ENCODE results near the gene RHOXF2. TPM values are rescaled to one million over a fixed set of nuclear protein-coding genes. Genes with fewer than 3 reads are reported as not detected.
"Not testable (repeated sequence)": the region's sequence is repeated elsewhere in the genome, so short reads cannot be mapped to it uniquely, and the experiment has no call there.

Gene RHOXF2
- not detected for total RNA-seq
- long read RNA-seq, result 0 reads

- H3K4me1 ChIP-seq; H3K27me3 ChIP-seq (ENCODE audit: low read depth); intact Hi-C loops (cut with micrococcal nuclease); H3K4me3 ChIP-seq; DNase-seq; H3K27ac ChIP-seq (replicated peaks); H3K36me3 ChIP-seq; H3K9me3 ChIP-seq (replicated peaks): not testable (repeated sequence)
Measured at GRCh38 chrX:120158313-120158712, at the start of gene RHOXF2. RHOXF2 (plus strand) TSS chrX:120158613; CDS start chrX:120158751, 138 bp downstream.

- no peaks in the 10 kb centered on the region for H3K9me3 ChIP-seq (replicated peaks)
- intact Hi-C loops (cut with micrococcal nuclease), result no loop called here
- H3K4me1 ChIP-seq, result no peaks in the 10 kb centered on the region
- DNase-seq, result no peak
- no peaks in the 10 kb centered on the region for H3K27me3 ChIP-seq (ENCODE audit: low read depth)
- no peak overlapping the region for H3K4me3 ChIP-seq
- no peak overlapping the region for H3K27ac ChIP-seq (replicated peaks)
- no peaks in the 10 kb centered on the region for H3K36me3 ChIP-seq
- no peak for TF ChIP-seq CTCF (IDR thresholded peaks at IDR 0.05; ENCODE audit: borderline replicate concordance)
Measured at GRCh38 chrX:120109378-120109777, 49.0 kb upstream of the RHOXF2 start.

GRCh38 chrX:120111611-120112010, 46.8 kb upstream of the RHOXF2 start:
- no peak overlapping the region for H3K4me3 ChIP-seq
- no peaks in the 10 kb centered on the region for H3K9me3 ChIP-seq (replicated peaks)
- no peak for DNase-seq
- no peaks in the 10 kb centered on the region for H3K27me3 ChIP-seq (ENCODE audit: low read depth)
- no peaks in the 10 kb centered on the region for H3K36me3 ChIP-seq
- no peak overlapping the region for H3K27ac ChIP-seq (replicated peaks)
- intact Hi-C loops (cut with micrococcal nuclease), result no loop called here
- TF ChIP-seq CTCF (IDR thresholded peaks at IDR 0.05; ENCODE audit: borderline replicate concordance), result no peak
- H3K4me1 ChIP-seq, result no peaks in the 10 kb centered on the region

GRCh38 chrX:120115438-120115963, 42.9 kb upstream of the RHOXF2 start, which contains the start of gene RHOXF1:
RHOXF1 (minus strand) TSS chrX:120115913; CDS start chrX:120115862, 51 bp downstream.
- Histone ChIP-seq H3K9me3 (replicated peaks) (no peaks in the 10 kb centered on the region), H3K4me1 (no peaks in the 10 kb centered on the region), H3K27ac (replicated peaks) (no peak within 1 kb of the TSS), H3K27me3 (ENCODE audit: low read depth) (no peaks in the 10 kb centered on the region), H3K36me3 (no peaks in the 10 kb centered on the region), H3K4me3 (no peak within 1 kb of the TSS)
- no peak for TF ChIP-seq CTCF (IDR thresholded peaks at IDR 0.05; ENCODE audit: borderline replicate concordance)
- no peak for DNase-seq
- intact Hi-C loops (cut with micrococcal nuclease), result no loop called here

GRCh38 chrX:120120223-120120622, 38.2 kb upstream of the RHOXF2 start:
- no peak overlapping the region for H3K4me3 ChIP-seq
- intact Hi-C loops (cut with micrococcal nuclease), result no loop called here
- no peaks in the 10 kb centered on the region for H3K9me3 ChIP-seq (replicated peaks)
- no peaks in the 10 kb centered on the region for H3K27me3 ChIP-seq (ENCODE audit: low read depth)
- no peaks in the 10 kb centered on the region for H3K4me1 ChIP-seq
- no peak overlapping the region for H3K27ac ChIP-seq (replicated peaks)
- TF ChIP-seq CTCF (IDR thresholded peaks at IDR 0.05; ENCODE audit: borderline replicate concordance), result no peak
- H3K36me3 ChIP-seq, result no peaks in the 10 kb centered on the region
- no peak for DNase-seq

GRCh38 chrX:120125444-120125843, 33.0 kb upstream of the RHOXF2 start:
- no peak for TF ChIP-seq CTCF (IDR thresholded peaks at IDR 0.05; ENCODE audit: borderline replicate concordance)
- intact Hi-C loops (cut with micrococcal nuclease), result no loop called here
- DNase-seq, result peak; percentile 13
- no peaks in the 10 kb centered on the region for H3K9me3 ChIP-seq (replicated peaks)
- H3K4me3 ChIP-seq, result peak overlapping the region; percentile 38
- no peaks in the 10 kb centered on the region for H3K4me1 ChIP-seq
- peak overlapping the region; percentile 40 for H3K27ac ChIP-seq (replicated peaks)
- no peaks in the 10 kb centered on the region for H3K36me3 ChIP-seq
- H3K27me3 ChIP-seq (ENCODE audit: low read depth), result no peaks in the 10 kb centered on the region

- DNase-seq; H3K27ac ChIP-seq (replicated peaks); H3K4me3 ChIP-seq; H3K9me3 ChIP-seq (replicated peaks); H3K36me3 ChIP-seq; H3K27me3 ChIP-seq (ENCODE audit: low read depth); intact Hi-C loops (cut with micrococcal nuclease); H3K4me1 ChIP-seq: not testable (repeated sequence)
Measured at GRCh38 chrX:120128306-120128846, 30.0 kb upstream of the RHOXF2 start.

Measured in left ventricle myocardium inferior (tissue), 1 donor.